ENCODE data around the gene TRAPPC2L.

TRAPPC2L gene

DNA sequence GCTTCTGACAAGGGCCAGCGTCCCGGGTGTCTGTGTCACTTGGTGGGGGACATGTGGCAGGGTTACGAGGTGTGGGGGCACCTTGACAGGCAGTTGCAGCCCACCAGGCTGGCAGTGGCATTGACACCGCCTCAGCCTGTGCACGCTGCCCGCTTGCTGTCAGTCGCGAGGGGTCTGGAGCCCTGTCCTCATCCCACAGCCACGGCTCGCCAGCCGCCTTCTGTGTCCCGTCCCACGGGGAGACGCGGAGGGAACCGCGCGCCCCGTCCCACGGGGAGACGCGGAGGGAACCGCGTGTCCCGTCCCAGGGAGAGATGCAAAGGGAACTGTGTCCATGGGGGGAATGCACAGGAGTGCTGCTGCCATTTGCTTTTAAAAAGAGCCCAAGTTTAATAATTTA, 6.0 kb downstream of the TRAPPC2L start:
- DNase-seq: no peak

DNA sequence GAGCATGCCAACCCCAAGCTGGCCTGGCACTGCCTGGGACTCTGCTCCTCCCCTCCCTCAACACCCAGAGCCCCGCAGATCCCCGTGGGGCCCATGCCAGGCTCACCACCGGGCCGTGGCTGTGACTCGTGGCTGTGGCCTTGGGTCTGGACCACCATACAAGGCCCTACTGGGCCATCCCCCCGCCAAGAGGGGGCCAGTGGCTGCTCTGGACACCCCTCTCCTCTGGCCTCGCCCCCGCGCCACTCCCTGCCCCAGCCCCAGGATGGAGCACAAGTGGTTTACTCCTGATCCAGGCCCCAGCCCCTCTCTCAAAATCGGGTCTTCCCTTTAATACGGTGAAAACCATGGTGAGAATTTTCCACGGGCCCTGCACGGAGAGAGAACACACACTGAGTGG, 6.5 kb downstream of the TRAPPC2L start:
- no peak for DNase-seq

DNA sequence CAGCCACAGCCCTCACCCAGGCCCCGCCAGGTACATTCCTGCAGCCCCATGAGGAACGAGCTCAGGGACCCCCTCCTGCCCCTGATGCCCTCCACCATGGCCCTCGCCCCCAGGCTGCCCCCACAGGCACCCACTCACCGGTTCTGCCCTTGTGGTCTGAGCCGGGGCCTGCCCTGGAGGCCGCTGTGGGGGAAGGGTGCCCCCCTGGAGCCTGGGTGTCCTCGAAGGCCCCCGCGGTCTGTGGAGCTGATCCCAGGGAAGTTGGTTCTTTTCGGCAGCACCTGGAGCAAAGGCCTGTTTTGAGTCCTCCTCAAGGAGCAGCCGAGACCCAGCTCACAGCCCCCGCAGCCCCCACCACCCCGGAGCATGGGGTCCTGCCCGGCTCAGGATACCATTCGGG, 7.2 kb downstream of the TRAPPC2L start:
- no peak for DNase-seq

DNA sequence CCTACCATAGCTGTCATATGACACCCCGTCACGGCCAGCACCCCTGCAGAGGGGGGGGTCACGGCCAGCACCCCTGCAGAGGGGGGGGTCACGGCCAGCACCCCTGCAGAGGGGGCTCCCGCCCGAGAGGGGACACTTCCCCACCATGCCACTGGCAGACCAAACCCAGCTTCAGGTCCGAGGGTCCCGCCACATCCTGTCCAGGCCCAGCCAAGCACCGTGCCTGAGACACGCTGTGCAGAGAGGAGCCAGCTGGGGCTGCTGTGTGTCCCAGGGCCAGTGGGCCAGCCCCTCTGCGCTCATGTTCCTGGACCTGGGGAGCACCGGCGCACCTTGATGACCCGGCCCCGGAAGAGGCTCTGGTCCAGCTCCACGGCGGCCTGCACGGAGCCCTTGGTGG, 7.6 kb downstream of the TRAPPC2L start:
- DNase-seq: no peak

DNA sequence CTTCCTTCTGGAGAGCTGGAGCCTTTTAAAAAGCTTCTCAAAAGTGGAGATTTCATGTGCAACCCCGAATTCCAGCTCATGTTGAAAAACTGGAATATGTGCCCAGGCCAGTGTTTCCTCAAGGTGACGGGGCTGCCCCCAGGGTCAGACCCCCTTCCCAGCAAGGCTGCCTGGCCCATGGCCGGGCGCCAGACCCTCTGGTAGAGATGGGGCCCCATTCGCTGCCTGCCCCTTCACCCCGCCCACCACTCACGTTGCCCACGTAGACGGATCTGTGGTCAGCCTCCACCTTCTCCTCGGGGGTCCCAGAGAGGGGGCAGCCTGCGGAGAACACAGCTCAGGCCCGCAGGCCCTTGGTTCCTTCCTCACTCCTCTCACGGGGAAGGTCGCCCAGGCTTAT, 8.4 kb downstream of the TRAPPC2L start:
- DNase-seq: no peak

DNA sequence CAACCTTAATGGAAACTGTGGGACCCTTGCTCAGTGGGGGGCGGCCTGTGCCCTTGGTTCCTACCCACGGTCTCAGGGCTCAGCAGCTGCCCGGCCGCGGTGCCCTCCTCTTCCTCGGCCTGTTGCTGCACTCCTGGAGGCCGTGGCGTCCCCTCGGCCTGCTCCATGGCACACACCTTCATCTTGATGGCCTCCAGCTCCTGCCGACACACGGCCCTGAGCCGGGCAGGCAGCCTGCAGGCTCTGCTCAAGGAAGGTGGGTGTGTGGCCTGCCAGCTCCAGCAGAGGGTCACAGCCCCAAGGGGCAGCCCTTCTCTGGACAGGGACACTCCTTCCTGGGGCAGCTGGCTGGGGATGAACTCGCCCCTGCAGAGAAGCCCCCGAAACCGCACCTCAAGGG, 8.8 kb downstream of the TRAPPC2L start:
- no peak for DNase-seq

DNA sequence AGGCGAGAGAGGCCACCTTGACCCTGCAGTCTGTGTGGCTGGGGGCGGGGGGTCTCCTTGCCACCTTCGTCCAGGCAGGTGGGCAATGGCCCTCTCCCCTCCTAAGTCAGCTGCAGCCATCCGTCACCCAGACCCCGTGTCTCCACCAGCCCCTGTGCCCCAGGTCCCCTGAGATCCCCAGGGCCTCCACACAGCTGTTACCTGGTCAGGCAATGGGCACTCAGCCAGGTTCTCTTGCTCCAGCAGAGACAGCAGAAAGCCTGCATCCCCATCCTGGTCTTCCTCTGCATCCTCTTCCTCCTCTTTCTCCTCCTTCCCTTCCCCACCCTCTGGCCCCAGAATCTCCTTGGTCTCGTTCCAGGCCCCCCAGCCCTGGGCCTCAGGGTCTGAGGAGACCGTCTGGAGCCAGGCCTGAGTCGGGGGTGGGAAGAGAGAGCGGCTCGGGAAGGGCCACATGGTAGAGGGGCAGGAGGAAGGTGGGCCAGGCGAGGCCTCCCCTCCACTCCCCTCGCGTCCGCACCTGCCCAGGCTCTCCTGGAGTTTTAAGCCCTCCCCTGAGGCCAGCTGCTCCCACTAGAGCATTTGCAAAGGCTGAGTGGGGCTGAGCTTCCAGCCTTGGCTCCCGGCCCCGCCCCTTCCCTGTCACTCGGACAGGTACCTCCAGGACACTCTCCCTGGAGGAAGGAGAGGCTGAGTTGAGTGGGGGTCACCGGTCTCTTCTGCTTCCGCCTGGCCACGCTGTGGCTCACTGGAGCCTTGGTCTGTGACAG, 9.4 kb downstream of the TRAPPC2L start, which contains the start of gene PABPN1L:
Gene PABPN1L (minus strand): TSS at position 510 of the 770 bp plus-strand sequence. CDS start 54 bp downstream, at position 456.
- no peak for DNase-seq

DNA sequence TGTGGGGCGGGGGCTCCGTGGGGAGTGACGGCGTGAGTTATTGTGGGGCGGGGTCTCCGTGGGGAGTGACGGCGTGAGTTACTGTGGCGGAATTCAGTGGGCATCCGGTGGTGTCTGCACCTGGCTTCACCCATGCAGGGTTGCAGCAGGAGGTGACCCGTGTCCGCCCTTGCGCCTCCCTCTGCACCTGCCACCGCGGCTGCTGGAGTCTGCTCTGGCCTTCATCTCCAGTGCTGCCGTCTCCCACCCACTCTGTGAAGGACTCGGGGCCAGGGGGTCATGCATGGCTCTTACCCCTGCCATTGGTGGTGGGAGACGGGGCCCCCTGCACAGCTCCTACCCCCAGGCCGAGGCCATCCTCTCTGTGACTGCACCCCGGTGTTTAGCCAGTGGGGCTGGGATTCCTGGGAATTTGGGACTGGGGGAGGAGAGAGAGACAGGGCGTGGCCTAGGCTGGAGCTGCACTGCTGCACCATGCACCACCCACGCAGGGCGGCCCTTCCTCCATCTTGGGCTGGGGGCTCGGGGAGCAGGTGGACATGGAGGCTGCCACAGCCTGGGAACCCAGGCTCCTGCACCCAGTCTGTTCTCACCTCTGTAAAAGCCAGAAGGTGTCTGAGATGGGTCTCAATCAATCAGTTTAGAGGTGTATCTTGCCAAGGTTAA, 10.8 kb downstream of the TRAPPC2L start:
- no peak for DNase-seq

DNA sequence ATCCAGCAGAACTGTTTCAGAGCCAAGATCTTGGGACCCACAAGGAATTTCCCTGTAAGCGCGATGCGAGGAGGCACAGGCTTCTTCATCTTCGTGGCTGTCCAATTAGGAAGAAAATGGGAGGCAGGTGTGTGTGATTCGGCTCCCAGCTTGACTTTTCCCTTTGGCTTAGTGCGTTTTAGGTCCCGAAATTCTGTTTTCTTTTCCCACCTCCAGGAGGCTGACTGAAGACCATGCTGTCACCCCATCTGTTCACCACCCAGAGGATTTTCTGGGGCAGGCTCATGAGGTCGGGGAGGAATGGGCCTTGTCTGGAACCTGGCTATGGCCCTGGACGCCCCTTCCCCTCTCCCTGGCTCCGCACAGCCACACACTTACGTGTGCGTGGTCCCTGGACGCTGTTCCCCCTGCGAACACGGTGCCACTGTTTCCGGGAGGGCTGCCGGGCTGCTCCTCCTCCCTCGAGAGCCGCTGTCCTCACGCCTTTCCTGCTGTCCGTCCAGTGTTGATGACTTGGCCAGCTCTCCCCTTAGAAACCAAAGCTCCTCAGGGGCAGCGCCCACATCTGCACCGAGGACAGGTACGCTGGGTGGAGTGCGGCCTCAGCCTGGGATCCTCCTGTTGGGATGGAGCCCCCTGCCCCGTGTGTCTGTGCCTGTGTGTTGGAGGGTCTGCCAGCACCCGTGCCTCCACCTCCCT, 12.2 kb downstream of the TRAPPC2L start:
- no peak for DNase-seq

DNA sequence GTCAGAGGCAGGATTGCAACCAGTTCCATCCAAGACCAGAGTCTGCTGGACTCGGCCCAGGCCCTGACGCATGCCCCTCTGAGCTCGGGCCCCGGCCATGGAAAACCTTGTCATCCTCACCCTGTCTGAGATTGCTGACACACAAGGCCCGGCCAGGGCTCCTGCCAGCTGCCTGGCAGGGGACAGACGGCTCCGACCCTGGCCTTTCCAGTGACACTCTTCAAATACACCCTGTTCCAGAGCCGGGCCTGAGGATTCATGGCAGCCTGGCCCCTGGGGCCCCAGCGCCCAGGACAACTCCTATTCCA, 12.7 kb downstream of the TRAPPC2L start:
- no peak for DNase-seq

DNA sequence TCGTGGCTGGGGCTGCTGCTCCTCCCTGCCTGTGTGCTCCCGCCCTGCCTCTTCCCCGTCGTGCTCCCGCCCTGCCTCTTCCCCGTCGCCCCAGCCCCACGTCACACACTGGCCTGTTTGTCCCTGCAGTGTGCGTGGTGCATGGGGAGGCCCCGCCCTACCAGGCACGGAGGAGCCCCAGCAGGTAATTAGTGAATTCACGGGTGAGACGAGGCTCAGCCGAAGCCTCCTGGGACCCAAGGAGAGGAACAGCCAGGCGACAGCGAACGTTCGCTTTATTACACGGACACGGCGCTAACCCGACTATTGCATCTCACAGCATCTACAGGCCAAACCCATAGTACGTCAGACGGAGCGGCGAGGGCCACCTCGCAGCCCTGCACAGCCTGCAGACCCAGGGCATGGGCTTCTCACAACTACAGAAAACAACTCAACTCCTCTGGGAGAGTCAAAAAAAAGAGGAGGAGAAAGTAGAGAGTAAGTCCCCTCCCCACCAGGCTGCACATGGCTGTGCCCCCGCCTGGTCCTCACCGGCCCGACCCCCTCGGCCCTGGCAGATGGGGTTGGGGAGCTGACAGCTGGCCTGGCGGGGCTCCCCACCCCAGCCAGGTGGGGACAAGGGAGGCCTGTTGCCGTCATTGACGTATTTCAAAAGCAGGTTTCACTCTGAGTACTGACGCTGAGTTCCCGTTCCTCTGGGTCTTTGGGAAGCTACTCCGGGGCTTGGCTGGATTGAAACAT, 13.9 kb downstream of the TRAPPC2L start:
- DNase-seq: peak; percentile 11

DNA sequence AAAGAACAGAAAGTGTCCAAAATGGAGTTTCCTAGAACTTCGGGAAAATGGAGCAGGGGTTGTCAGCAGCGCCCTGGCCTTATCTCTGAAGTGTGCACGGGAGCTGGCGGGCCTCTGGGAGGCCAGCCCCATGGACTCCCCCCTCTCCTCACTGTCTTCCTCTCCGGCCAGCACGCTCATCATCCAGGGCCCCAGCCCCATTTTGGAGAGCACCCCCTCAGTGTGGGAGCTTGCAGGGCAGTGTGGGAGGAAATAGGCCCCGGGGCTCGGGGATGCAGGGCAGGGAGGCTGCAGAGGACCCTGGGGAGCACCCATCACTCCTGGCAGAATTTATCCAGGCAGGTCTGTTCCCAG, 14.4 kb downstream of the TRAPPC2L start:
- DNase-seq: no peak

DNA sequence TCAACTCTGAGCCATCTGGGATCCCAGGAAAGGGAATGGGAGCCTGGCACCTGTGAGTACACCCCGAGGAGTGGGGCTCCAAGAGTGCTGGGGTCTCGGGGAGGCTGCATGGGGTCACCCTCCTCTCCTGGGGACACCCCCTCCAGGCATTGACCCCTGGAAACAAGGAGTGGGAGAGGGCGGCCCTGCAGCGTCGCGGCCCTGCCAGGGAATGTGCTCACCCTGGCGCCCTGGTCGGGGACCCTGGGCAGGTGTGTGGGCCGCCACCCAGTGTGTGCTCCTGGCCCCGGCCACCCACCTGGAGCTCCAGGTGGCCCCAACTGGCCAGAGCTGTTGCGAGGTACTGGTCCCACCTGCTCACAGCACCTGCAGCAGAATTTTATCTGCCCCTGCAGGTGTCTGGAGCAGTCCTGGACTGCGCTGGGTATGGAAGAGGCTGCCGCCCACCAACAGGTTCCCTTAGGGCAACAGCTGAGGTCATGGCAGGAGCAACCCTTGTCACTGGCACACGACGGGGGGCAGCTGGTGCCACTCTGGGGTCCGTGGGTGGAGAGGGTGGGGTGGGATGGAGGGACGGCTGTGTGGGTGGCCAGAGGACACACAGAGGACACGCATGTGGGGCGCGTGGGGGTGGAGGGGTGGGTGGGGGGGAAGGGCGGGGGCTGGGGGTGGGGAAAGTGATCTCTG, 14.9 kb downstream of the TRAPPC2L start:
- DNase-seq: no peak

DNA sequence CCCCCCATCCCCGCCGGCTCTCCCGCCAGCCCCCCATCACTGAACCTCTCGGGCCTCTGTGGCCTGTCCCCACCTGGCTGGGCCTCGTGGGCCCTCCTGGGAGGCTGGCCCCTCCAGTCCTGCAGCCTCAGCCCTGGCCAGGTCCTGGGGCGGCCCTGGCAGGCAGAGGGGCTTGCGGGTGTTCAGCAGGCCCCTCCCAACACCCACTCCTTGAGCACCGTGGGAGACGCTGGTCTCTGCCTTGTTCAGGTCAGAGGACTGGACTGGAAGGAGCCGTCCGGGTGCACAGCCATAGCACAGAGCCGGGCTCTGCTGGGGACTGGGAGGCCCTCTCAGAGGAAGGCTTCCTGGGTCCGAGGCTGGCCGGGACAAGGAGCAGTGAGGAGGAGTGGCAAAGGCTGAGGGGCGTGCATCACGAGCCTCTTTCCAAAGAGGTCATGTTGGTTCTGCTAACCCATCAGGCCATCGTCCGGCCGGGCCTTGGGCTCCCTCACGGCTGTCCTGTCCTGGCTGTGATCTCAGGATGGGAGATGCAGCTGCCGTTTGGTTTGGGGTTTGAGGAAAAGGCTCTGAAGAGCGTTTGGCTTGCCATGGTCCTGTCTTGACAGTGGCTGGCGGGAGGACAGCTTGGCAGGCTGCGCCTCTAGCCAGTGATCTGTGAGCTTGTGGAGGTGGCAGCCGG, 15.9 kb downstream of the TRAPPC2L start:
- DNase-seq: no peak

DNA sequence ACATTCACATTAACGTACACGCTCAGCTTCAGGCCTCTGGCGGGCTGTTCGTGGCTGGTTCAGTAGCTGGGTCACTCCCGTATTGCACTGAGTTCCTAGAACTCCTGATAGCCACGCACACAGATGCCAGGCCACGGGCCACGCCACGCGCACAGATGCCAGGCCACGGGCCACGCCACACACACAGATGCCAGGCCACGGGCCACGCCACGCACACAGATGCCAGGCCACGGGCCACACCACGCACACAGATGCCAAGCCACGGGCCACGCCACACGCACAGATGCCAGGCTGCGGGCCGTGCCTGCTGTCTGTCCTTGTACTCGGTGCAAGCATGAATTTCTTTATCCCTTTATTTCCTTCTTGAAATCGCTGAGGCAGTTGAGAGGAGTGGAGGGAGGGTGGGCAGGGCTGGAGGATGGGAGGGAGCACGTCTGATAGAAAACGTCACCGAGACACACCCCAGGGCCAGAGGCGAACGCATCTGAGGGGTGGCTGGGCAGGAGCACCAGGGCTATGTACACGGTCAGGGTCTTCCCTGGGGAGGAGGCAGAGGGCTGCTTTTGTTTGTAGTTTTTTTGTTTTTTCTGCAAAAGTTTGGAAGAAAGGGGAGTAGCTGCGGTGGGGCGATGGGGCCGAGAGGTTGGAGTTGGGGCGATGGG, 18.1 kb downstream of the TRAPPC2L start:
- DNase-seq: no peak

DNA sequence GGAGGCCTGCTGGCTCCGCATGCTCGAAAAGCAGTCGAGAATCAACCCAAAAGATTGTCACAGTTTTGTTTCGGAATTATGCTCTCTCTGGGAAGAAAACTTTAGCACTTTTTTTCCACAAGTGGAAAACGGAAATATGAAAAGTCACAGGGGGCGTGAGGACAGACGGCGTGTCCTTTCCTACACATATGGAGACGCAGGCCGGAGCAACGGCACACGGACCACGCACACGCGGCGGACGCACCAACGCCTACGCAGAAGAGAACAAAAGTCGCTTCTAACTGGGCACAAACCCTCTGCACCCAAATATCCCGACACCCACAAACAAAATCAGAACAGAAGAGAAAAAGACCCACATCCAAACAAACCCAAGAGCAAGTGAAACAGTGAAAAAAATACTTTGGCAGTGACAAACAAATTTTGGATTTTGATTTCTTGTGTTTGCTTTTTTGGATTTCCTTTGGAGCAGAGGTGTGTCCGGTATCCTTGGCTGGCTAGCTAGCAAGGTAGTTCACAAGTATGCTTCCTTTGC, 18.8 kb downstream of the TRAPPC2L start:
- DNase-seq: no peak

DNA sequence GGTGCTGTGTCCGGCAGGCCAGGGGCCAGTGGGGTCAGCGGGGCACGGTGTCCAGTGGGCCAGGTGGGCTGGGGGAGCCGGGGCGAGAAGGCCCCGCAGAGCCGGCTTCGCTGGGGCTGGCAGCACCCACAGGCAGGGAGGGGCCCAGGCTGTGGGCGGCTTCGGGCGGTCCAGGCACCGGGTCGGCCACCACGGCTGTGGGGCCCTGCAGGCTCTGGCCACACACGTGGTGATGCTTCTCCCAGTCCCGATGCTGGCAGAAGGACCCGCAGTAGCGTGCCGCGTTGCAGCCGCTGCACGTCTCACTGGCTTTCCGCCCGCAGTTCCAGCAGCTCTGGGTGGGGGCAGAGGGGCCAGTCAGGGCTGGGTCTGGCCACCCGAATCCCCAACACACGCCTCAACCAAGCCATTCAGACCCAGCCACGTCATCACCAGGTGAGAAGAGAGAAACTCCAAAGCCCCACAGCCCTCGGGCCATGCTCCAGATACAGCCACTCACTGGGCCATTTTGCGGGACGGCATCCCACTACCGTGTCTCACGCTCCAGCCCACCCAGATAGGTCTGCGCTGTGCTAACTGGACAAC, 20.1 kb downstream of the TRAPPC2L start:
- DNase-seq: no peak

DNA sequence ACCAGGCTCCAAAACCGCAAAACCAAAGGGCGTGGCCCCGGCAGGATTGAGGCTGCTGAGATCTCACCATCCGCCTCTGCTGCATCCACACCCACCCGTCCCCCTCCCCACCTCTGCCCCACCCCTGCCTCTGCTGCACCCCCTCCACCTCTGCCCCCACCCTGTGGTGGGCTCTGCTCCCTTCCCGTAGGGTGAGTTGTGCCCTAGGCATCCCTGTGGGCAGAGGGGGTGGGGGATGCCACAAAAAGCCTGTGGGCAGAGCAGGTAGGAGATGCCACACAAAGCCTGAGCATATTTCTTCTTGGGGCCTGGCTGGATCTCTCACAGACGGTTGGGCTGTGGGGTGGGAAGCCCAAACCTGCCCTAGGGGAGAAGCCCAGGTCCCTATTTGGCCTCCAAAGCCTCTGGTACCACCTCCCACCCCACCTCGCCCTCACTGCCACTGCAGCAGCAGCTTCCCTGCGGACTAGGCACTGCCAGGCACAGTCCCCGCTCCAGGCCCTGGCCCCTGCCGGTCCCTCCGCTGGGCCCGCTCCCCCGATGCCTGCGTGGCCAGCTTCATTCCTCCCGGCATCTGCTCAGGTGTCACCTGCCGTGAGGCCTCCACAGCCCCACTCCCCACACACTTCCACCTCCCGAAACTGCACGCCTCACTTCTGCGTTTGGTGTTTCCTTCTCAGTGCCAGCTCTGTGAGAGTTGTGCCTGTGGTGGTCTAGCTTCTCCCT, 20.8 kb downstream of the TRAPPC2L start:
- no peak for DNase-seq

DNA sequence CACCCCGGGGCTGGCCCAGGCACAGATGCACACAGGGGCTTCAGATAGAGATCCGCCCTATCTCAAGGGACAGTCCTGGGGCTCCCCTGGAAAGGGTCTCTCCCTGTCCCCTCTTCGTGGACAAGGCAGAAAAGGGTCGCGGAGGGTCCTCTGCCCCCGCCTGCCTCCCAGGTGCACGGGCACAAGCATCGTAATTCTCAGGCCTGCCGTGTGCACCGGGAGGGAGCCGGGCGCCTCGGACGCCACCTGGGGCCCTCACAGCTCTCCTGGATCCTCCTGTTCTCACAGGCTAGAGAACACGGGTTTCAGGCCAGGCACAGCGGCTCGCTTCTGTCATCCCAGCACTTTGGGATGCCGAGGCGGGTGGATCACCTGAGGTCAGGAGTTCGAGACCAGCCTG, 21.4 kb downstream of the TRAPPC2L start:
- DNase-seq: no peak
